NCI-H2107 (cell line): ENCODE measurements around the gene NTRK2.

ENCODE experiments used
- DNase-seq: peaks from one replicate; lab custom pipeline; 2025; lab: John Stamatoyannopoulos, UW

Gene NTRK2

GRCh38 chr9:84818791-84819190, 149.3 kb downstream of the NTRK2 start:
- no peak for DNase-seq

GRCh38 chr9:84819491-84819991, 150.0 kb downstream of the NTRK2 start:
- DNase-seq: no peak

GRCh38 chr9:84821431-84821830, 151.9 kb downstream of the NTRK2 start:
- DNase-seq: no peak

DNA sequence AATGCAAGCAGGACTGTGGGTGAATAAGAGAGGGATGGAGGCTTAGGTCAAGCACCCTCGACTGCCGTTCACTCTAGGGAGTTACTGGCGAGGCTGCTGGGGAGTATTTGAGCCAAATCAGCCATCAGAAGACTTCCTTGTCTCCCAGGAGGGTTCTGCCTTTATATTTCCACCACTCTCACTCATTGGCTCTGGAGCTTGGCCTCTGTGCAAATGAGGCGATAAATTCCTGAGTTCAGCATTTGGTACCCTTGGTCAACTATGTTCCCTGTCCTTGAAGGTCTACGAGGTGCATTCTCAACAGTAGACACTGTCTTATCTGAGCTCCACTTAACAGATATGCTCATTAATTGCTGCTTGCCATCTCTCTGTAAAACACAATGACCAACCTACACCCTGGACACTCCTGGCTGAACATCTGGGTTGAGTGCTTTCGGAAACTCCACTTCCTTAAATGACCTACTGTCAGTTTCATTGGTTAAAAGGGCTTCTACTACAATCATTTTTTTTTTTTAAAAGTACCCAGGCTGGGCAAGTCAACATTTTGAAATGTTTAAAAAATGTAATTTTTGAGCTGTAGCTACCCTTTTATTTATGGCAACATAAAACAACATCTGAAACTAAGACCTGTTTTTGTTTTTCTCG, 153.2 kb downstream of the NTRK2 start:
- no peak for DNase-seq

DNA sequence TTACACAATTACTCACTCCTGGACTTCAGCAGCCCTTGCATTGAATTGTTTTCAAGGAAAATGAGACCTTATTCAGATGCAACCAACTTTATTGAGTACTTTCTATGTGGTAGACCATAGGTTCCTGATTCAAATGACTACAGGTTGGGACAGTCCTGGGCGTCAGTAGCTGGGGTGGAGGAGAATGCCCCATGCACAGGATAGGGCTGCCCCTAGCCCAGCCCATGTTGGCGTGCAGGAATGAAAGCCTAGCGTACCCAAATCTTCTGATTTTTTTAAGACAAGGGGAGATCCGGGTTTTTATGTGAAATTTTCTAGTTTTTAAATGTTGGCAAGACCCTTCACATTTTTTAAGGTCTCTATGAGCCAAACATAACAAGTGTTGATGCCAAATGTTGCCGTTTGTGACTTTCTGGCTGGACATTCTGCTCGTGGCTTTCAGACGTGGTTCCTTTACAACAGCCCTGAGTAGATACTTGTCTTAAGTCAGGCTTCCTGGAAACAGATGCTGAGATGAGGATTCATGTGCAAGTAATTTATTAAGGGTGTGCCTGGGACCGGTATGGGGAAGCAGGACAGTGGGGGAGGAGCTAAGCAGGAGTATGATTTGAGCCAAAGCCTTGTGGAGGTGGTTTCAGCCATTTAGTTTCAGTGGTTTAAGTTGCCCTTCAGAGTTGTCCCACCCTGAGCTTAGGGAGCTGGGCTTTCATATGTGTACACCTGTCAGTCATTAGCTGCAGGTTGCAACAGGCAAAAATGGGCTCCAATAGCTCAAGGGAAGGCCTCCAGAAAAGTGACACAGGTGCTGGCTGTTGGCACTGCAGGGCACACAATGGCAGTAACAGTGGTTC, 154.1 kb downstream of the NTRK2 start:
- no peak for DNase-seq

GRCh38 chr9:84827216-84827765, 157.8 kb downstream of the NTRK2 start:
- no peak for DNase-seq

DNA sequence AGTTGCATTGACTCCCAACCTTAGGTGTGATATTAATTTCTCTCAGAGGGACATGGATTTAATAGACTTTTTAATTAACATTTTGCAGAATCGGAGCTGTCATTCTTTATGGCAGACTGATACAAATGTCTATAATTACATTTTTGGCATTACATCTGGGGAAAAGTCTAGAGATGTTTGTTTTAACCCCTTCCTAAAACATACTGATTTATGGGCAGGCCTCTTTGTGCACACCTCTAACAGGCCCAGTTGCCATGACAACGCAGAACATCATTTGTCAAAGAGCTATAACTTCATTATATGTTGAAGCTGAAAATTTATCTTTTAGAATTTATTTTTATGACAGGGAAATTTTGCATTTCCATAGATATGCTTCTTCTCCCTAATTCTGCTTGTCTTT, 158.5 kb downstream of the NTRK2 start:
- no peak for DNase-seq

- no peak for DNase-seq
Measured at GRCh38 chr9:84829471-84829870, 159.9 kb downstream of the NTRK2 start.

DNA sequence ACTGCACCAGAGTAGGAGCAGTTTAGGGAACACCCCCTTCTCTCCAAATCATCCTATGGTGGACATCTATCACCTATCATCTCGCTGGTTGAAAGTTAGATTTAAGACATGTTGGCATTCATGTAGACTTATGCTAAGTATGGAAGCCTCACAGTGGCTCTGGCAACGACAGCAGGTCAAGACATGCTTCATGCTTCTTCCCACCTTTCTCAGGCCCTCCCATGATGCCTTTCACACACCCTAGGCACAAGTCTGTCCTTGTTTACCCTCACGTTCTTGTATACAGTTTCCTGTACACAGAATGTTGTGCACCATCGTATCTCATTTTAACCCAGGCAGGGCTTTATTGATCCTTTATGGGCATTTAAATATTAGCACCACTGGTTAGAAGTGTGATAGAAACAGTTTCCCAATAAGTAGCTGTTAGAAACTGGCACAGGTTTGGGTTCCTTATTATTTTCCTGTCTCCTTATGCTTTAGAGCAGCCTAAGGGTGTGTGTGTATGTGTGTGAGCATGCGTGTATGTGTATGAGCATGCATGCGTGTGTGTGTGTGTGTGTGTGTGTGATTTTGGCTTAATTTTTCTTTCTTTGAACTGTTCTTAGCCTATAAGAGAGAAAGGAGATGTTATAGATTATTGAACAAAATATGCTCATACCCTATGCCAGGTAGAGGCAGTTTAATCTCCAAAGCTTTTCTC, 160.6 kb downstream of the NTRK2 start:
- no peak for DNase-seq

GRCh38 chr9:84831377-84831776, 161.8 kb downstream of the NTRK2 start:
- DNase-seq: no peak

GRCh38 chr9:84832453-84832852, 162.9 kb downstream of the NTRK2 start:
- DNase-seq: no peak

GRCh38 chr9:84834426-84834825, 164.9 kb downstream of the NTRK2 start:
- no peak for DNase-seq

DNA sequence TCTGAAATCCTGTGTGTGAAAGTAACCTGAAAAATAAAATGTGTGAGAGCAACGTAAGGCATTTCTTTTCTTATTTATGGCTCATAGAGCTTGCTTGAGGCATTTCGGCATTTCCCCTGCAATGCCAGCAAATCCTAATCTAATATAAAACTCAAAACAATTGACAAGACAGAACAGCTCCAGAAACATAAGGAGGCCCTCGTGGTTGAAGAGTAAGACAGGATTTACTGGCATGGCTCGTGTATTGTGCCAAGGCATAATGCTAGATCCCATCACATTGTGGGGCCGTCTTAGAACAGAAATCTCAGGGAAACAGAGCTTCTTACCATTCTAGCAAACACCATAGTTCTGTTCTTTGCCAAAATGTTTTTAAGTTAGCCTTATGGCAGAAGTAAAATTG, 166.2 kb downstream of the NTRK2 start:
- no peak for DNase-seq

GRCh38 chr9:84838879-84839278, 169.3 kb downstream of the NTRK2 start:
- no peak for DNase-seq

DNA sequence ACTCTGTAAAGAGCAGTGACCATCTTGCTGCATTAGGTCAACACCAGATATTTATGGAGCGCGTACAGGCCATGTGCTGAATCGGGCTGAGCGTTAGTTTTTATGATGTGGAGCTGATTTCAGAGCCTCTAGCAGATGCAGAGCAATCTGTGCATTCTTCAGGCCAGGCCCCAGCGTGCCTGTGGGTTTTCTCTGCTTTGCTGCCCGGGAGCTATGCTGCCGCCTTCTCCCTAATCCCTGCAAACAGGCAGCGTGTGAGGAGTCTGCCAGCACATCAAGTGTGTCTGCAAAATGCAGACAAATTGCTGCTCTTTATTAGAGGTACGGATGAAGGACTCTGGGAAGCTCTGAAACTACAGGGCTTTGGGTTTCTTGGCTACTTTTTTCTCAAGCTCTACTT, 170.0 kb downstream of the NTRK2 start:
- DNase-seq: no peak

GRCh38 chr9:84841931-84842330, 172.4 kb downstream of the NTRK2 start:
- DNase-seq: no peak

DNA sequence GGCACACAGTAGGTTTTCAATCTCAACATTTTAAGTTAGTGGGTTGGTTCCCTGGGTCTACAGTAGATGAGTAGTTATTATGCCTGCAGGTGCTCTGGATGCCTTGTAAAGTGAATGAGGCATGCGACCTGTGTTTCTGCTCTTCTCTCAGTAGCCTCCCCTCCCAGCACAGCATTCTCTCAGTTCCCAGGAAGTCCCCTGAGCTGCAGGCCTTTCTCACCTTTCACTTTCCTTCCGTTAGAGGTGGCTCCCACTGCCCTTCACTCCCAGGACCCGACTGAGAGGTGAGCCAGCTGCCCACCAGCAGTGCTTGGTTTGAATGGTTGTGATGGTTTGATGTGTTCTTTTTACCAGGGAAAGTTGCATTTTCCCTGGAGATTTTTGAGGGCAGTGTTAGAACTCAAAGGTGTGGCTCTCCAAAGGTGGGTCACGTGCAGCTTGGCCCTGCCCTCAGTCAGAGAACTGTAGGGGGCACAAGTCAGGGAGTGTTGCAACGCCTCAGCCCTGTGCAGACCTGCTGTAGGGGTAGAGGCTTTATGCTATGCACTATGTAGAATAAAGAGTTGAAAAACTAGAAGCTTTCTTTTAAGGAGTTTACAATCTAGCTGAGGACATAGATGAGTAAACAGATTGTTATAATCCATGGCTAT, 173.8 kb downstream of the NTRK2 start:
- DNase-seq: no peak

- no peak for DNase-seq
Measured at GRCh38 chr9:84845956-84846900, 176.7 kb downstream of the NTRK2 start.

DNA sequence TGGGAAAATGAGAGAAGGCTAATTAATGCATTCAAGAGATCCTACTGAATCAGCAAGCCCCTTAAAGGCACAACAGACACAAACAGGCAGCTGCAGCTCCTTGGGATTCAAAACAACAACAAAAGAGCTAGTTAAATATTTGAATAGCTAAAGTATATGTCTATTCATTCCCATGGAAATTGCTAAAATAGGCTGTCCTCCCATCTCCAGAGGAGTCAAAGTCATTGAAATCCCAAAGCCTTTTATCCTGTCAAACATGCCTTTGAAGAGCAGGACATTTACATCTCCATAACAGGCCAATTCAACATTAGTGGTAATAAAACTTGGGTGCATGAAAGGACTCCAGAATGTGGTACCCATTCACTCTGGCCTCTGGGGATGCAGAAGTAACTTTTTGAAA, 177.4 kb downstream of the NTRK2 start:
- DNase-seq: no peak

GRCh38 chr9:84849049-84849448, 179.5 kb downstream of the NTRK2 start:
- no peak for DNase-seq
